Small intestine (tissue), 7 donors: Measurements from ENCODE around the gene BCKDHA. TPM values are rescaled to one million over a fixed set of nuclear protein-coding genes. Genes with fewer than 3 reads are reported as not detected.

ENCODE experiments used
- DNase-seq, 2 donors: peaks; one replicate each; pipeline versions ENCODE4 v3.0.0 to v3.0.0-alpha.2; 2013
- FAIRE-seq: peaks from 2 replicates; lab custom pipeline; 2012; peaks lifted over from hg19 to GRCh38; lab: Jason Lieb, UNC
- H3K27ac ChIP-seq, 3 donors: one replicate each; pipeline ENCODE4 v1.5.1; 2013; ENCODE audit warnings: low read length in 2 of 3, mild to moderate bottlenecking in 2 of 3, control low read depth in 1 of 3, inconsistent platforms in 1 of 3, low read depth in 1 of 3, moderate library complexity in 1 of 3
- H3K27me3 ChIP-seq, 3 donors: one replicate each; pipeline ENCODE4 v1.6.1; 2013; ENCODE audit warnings: low read length in 3 of 3, inconsistent platforms in 1 of 3; ENCODE audit not compliant: control insufficient read depth in 3 of 3, insufficient read depth in 3 of 3
- H3K36me3 ChIP-seq, 3 donors: one replicate each; pipeline ENCODE4 v1.6.1; 2013; ENCODE audit warnings: low read length in 3 of 3, inconsistent platforms in 1 of 3, low read depth in 1 of 3, mild to moderate bottlenecking in 1 of 3, moderate library complexity in 1 of 3; ENCODE audit not compliant: control insufficient read depth in 3 of 3, insufficient read depth in 2 of 3
- H3K4me1 ChIP-seq, 3 donors: one replicate each; pipeline ENCODE4 v1.6.1; 2013; ENCODE audit warnings: low read length in 2 of 3, inconsistent platforms in 1 of 3, low read depth in 1 of 3, mild to moderate bottlenecking in 1 of 3, moderate library complexity in 1 of 3; ENCODE audit not compliant: control insufficient read depth in 3 of 3, insufficient read depth in 2 of 3
- H3K4me3 ChIP-seq, 3 donors: one replicate each; pipeline ENCODE4 v1.5.1; 2013; ENCODE audit warnings: low read length in 3 of 3, control low read depth in 1 of 3, inconsistent platforms in 1 of 3, low read depth in 1 of 3, mild to moderate bottlenecking in 1 of 3, moderate library complexity in 1 of 3
- H3K9me3 ChIP-seq, 2 donors: one replicate each; pipeline ENCODE4 v1.6.1; 2013; ENCODE audit warnings: low read depth in 1 of 2, low read length in 1 of 2; ENCODE audit not compliant: control insufficient read depth in 2 of 2, insufficient read depth in 1 of 2
- WGBS, 3 donors: extraction: QIAGEN DNeasy Blood & Tissue Kit; methylation state at CpG; one replicate each; pipeline ENCODE4 v1.1.7; 2013; 5-methylcytosine and 5-hydroxymethylcytosine counted together
- polyA plus RNA-seq, 4 donors: library from polyadenylated mRNA; stranded (reverse) in 3 of 4; unstranded in 1 of 4; fragments of 200-250 nt in 3 of 4; fragments of 120-200 nt in 1 of 4; gene quantifications; one replicate each; pipeline versions ENCODE4 v1.2.1 to v1.2.3, GENCODE V29; 2013
- donor health status: healthy with polysubstance abuse.
- donor health status: control.
- donor health status: control.
- donor health status: Bipolar disorder and iron deficiency.
- donor health status: healthy.

BCKDHA gene
- polyA plus RNA-seq, 4 donors = 19.9 to 34.0 (median 24.8) TPM

DNA sequence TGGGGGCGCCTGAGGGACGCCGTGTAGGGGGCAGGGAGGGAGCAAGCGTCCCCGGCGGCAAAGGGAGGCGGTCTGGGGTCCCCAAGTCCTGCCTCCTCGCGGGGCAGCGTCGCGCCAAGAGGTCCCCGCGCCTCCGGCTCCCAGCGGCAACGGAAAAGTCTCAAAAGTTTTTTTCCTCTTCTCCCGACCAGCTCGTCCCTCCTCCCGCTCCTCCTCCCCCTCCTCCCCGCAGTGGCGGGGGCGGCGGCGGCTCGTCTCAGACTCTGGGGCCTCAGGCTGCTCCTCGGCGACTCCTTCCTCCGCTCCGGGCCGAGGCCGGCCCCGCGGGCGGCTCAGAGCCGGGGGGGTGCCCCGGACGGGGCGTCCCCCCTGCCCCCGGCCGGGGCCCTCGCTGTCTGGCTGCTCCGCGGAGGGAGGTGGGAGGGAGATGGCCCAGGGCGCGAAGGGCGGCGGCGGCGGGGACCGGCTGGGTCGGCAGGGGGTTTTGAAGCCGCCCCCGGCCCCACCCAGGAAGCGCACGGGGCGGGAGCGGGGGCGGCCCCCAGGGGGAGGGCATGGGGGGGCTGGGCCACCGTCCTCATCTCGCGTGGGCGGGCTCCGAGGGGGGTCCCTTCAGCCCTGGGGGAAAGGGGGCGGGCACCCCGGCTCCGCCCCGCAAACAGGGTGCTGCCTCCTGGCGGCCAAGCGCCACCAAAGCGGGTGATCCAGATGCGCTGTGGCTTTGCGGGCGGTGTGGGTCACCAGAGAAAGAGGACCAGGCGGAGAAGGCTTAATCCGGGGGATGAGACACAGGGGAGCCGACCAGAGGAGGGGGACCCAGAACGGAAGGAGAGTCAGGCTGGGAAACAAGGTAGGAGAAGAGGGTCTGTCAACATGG lies 43.9 kb upstream of the BCKDHA start, which contains the start of gene TGFB1:
Gene TGFB1 (minus strand): TSS at position 457 of the 877 bp plus-strand sequence. CDS start 878 bp downstream, outside the sequence.
- Histone ChIP-seq H3K27ac (peak within 1 kb of the TSS in 1 of 3 donors; percentile 57), H3K4me1 (peaks cover 0 to 31% (median 2%) of the 10 kb centered on the region in 3 donors), H3K27me3 (peaks cover 0 to 52% (median 0%) of the 10 kb centered on the region in 3 donors), H3K36me3 (peaks cover 0 to 10% (median 0%) of the 10 kb centered on the region in 3 donors), H3K4me3 (peak within 1 kb of the TSS; percentile 55 to 69 (median 69)), H3K9me3 (no peaks in the 10 kb centered on the region)
- DNase-seq (peak; percentile 68 to 84), FAIRE-seq (no peak)
- WGBS, 3 donors = 1% methylated on average over 31 to 78 of the region's 78 CpGs

DNA sequence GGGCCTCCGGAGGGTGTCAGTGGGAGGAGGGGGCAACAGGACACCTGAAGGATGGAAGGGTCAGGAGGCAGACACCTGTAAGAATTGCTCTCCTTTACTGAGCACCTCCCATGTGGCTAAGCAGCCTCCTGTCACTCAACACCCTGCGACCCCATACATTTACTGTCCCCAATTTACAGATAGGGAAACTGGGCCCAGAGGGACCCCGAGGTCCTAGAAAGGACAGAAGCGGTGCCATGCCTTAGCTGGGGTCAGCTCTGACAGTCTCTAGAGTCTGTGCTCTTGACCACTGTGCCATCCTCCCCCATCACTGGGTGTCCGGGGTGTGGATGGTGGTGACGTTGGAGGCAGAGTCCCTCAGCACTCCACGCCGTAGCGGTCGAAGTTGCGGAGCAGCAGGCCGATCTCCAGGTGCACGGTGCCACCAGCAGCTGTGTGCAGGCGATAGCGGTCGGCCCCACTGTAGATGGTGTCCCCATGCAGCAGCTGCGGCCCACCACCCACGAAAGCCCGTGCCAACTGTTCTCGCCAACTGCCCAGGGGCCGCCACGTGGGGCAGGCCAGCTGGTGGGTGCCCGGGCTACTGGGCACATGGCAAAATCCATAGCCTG lies 43.2 kb upstream of the BCKDHA start:
- H3K27me3 ChIP-seq = peaks cover 0 to 48% (median 0%) of the 10 kb centered on the region in 3 donors
- no peak for FAIRE-seq
- 87 to 91% (median 89%) methylated on average over 23 of the region's 23 CpGs for WGBS, 3 donors
- H3K27ac ChIP-seq = peak overlapping the region in 1 of 3 donors; percentile 57
- H3K36me3 ChIP-seq = peaks cover 0 to 10% (median 0%) of the 10 kb centered on the region in 3 donors
- peaks cover 0 to 31% (median 0%) of the 10 kb centered on the region in 3 donors for H3K4me1 ChIP-seq
- no peaks in the 10 kb centered on the region for H3K9me3 ChIP-seq
- H3K4me3 ChIP-seq = peak overlapping the region in 1 of 3 donors; percentile 55
- DNase-seq = no peak

- DNase-seq = no peak
- 86 to 97% (median 90%) methylated on average over 1 of the region's 1 CpG for WGBS, 3 donors
- Histone ChIP-seq H3K9me3 (no peaks in the 10 kb centered on the region), H3K36me3 (peaks cover 0 to 10% (median 0%) of the 10 kb centered on the region in 3 donors), H3K4me1 (peaks cover 0 to 31% (median 0%) of the 10 kb centered on the region in 3 donors), H3K27me3 (peaks cover 0 to 42% (median 0%) of the 10 kb centered on the region in 3 donors), H3K4me3 (no peak overlapping the region), H3K27ac (no peak overlapping the region)
- FAIRE-seq = no peak
Measured at GRCh38 chr19:41355035-41355434, 42.6 kb upstream of the BCKDHA start.

DNA sequence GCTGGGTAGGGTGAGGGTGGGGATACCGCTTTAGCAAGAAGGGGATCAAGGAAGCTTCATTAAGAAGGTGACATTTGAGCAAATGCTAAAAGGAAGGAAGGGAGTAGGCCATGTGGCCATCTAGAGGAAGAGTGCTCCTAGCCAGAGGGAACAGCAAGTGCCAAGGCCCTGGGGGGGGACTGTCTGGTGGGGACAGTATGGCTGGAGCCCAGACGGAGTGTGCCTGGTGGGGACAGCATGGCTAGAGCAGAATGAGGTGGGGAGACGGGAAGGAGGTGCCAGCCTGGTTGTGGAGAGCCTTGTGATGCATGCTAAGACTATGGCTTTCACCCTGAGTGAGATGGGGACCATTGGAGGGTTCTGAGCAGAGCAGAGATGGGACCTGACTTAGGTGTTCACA lies 41.8 kb upstream of the BCKDHA start:
- H3K36me3 ChIP-seq = peaks cover 0 to 10% (median 0%) of the 10 kb centered on the region in 3 donors
- DNase-seq = no peak
- no peak for FAIRE-seq
- peaks cover 0 to 34% (median 0%) of the 10 kb centered on the region in 3 donors for H3K27me3 ChIP-seq
- no peak overlapping the region for H3K4me3 ChIP-seq
- H3K27ac ChIP-seq = no peak overlapping the region
- H3K4me1 ChIP-seq = peaks cover 0 to 27% (median 0%) of the 10 kb centered on the region in 3 donors
- H3K9me3 ChIP-seq = no peaks in the 10 kb centered on the region
- WGBS, 3 donors = 75 to 88% (median 83%) methylated on average over 3 of the region's 3 CpGs

DNA sequence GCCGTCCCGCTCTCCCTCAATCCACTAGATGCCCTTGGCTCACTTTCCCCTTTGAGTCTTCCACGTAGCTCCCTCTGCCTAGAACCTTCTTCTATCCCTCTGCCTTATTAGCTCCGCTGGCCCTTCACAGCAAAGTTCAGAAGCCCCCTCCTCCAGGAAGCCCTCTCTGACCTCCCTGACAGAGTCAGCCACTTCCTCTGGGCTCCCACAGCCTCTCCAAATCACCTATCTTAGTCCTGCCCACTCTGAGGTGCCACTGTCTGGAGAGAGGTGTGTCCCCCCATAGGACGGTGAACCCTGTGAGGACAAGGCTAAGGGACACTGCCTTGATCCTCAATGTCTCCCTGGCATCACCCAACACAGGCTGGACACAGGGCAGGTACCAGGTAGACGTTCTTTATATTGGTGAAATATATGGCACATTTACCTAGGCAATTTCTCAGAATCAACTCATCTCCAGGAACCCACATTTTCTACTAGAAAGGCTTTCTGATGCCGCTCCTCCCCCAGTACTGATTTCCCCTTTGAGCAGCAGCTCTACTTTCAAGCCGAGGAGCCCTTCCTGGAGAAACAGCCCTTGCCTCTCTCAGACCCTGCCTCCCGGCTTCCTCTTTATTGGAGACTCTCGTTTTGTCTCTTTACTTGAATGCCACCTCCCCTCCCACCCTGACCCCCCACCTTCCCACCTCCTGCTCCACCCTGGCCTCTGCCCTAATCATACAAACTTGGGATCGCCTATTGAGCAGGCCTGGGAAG lies 40.5 kb upstream of the BCKDHA start:
- Histone ChIP-seq H3K27me3 (peaks cover 0 to 20% (median 0%) of the 10 kb centered on the region in 3 donors), H3K9me3 (no peaks in the 10 kb centered on the region), H3K4me3 (no peak overlapping the region), H3K27ac (no peak overlapping the region), H3K4me1 (peaks cover 0 to 15% (median 0%) of the 10 kb centered on the region in 3 donors), H3K36me3 (peaks cover 0 to 10% (median 0%) of the 10 kb centered on the region in 3 donors)
- FAIRE-seq (no peak), DNase-seq (no peak)
- WGBS, 3 donors = 73 to 89% (median 79%) methylated on average over 11 of the region's 11 CpGs

DNA sequence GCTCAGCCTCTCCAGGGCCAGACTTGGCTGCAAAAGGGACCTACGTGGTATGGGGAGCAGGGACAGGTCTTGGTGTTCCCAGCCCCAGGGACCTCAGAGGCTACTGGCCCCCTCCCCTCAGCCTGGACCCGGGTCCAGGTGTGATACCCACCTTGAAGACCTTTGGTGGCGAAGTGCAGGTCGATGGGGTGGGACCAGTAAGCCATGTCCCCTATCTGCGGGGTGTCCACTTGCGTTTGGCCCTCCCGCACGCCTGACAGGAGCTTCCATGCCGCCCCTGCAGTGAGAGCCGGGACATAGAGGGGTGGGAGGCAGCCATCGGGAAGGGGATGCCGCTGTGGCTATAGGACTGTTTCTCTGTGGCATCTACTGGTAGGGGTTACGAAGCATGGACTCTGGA lies 39.9 kb upstream of the BCKDHA start:
- H3K27me3 ChIP-seq = peaks cover 0 to 15% (median 0%) of the 10 kb centered on the region in 3 donors
- H3K4me1 ChIP-seq = peaks cover 0 to 17% (median 1%) of the 10 kb centered on the region in 3 donors
- no peaks in the 10 kb centered on the region for H3K9me3 ChIP-seq
- DNase-seq (no peak), FAIRE-seq (no peak)
- WGBS, 3 donors = 89 to 94% (median 92%) methylated on average over 13 of the region's 13 CpGs
- H3K36me3 ChIP-seq = peaks cover 0 to 10% (median 0%) of the 10 kb centered on the region in 3 donors
- H3K4me3 ChIP-seq = no peak overlapping the region
- H3K27ac ChIP-seq = no peak overlapping the region

DNA sequence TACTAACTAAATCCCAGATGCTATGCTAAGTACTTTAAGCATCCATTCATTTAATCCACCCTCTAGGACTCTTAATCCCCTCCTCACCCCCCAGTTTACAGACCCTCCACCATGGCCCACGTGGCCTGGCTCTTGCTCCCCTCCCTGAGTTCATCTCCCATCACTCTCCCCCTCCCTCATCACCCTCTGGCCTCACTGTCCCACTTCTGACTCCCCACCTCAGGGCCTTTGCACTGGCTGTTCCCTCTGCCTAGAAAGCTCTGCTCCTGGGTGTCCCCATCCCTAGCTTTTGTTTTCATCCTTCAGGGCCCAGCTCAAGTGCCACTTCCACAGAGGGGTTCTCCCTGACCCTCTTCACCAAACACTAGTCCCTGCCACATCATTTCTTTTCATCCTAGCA lies 37.9 kb upstream of the BCKDHA start:
- peaks cover 2 to 16% (median 3%) of the 10 kb centered on the region in 3 donors for H3K4me1 ChIP-seq
- no peak overlapping the region for H3K27ac ChIP-seq
- DNase-seq = no peak
- 89 to 95% (median 91%) methylated on average over 1 of the region's 1 CpG for WGBS, 3 donors
- H3K4me3 ChIP-seq = no peak overlapping the region
- no peak for FAIRE-seq
- peaks cover 0 to 7% (median 0%) of the 10 kb centered on the region in 3 donors for H3K36me3 ChIP-seq
- H3K27me3 ChIP-seq = no peaks in the 10 kb centered on the region
- H3K9me3 ChIP-seq = no peaks in the 10 kb centered on the region
